ENCODE measurements around the gene CCNF.

GRCh38 chr16:2473446-2473926, 44.2 kb downstream of the CCNF start:
- no peak for TF ChIP-seq CTCF (conservative IDR thresholded peaks at IDR 0.05; ENCODE audit: low read depth, low read length)
- TF ChIP-seq EZH2 (IDR thresholded peaks at IDR 0.05; ENCODE audit: borderline replicate concordance, low read depth, low read length, poor library complexity, severe bottlenecking) = no peak

Data from A673 (cell line).